Measurements from ENCODE around the gene PNPLA5.

PNPLA5 gene

GRCh38 chr22:43881091-43882061 is 10.4 kb downstream of the PNPLA5 start:
- no peak overlapping the region for H3K4me3 ChIP-seq (ENCODE audit: low read depth, low read length)
- TF ChIP-seq CTCF (IDR thresholded peaks at IDR 0.05; ENCODE audit: low read depth, low read length) = no peak

GRCh38 chr22:43880541-43880991 is 11.2 kb downstream of the PNPLA5 start:
- H3K4me3 ChIP-seq (ENCODE audit: low read depth, low read length) = no peak overlapping the region
- TF ChIP-seq CTCF (IDR thresholded peaks at IDR 0.05; ENCODE audit: low read depth, low read length) = no peak

- no peak overlapping the region for H3K4me3 ChIP-seq (ENCODE audit: low read depth, low read length)
- no peak for TF ChIP-seq CTCF (IDR thresholded peaks at IDR 0.05; ENCODE audit: low read depth, low read length)
Measured at GRCh38 chr22:43879901-43880540, 11.8 kb downstream of the PNPLA5 start.

- no peak for TF ChIP-seq CTCF (IDR thresholded peaks at IDR 0.05; ENCODE audit: low read depth, low read length)
- no peak overlapping the region for H3K4me3 ChIP-seq (ENCODE audit: low read depth, low read length)
Measured at GRCh38 chr22:43878831-43879550, 12.8 kb downstream of the PNPLA5 start.

GRCh38 chr22:43878079-43878795 is 13.6 kb downstream of the PNPLA5 start:
- no peak overlapping the region for H3K4me3 ChIP-seq (ENCODE audit: low read depth, low read length)
- no peak for TF ChIP-seq CTCF (IDR thresholded peaks at IDR 0.05; ENCODE audit: low read depth, low read length)

- H3K4me3 ChIP-seq (ENCODE audit: low read depth, low read length) = no peak overlapping the region
- no peak for TF ChIP-seq CTCF (IDR thresholded peaks at IDR 0.05; ENCODE audit: low read depth, low read length)
Measured at GRCh38 chr22:43876866-43877509, 14.8 kb downstream of the PNPLA5 start.
